Neuronal stem cell (in vitro differentiated cells): ENCODE results near the gene ATP9B.

Experiments
- DNase-seq: peaks from one replicate; pipeline ENCODE4 v3.0.0-alpha.2; 2013; ENCODE audit warnings: low spot score
- H2AFZ ChIP-seq: one replicate; pipeline ENCODE4 v1.6.1; 2013; ENCODE audit warnings: mild to moderate bottlenecking, low read length, inconsistent platforms
- H2AK5ac ChIP-seq: 2 replicates; pipeline ENCODE4 v1.6.1; 2013; ENCODE audit warnings: low read depth, mild to moderate bottlenecking, inconsistent platforms, low read length, moderate library complexity, mixed read lengths
- H2BK120ac ChIP-seq: 2 replicates; pipeline ENCODE4 v1.6.1; 2013; ENCODE audit warnings: low read depth, mild to moderate bottlenecking, inconsistent platforms, low read length, moderate library complexity, mixed read lengths
- H2BK12ac ChIP-seq: one replicate; pipeline ENCODE4 v1.6.1; 2013; ENCODE audit warnings: low read length, inconsistent platforms
- H2BK15ac ChIP-seq: 2 replicates; pipeline ENCODE4 v1.6.1; 2013; ENCODE audit warnings: mild to moderate bottlenecking, low read length, inconsistent platforms, mixed read lengths
- H2BK5ac ChIP-seq: one replicate; pipeline ENCODE4 v1.6.1; 2013; ENCODE audit warnings: inconsistent platforms, mild to moderate bottlenecking, low read length, moderate library complexity
- H3K14ac ChIP-seq: one replicate; pipeline ENCODE4 v1.6.1; 2013; ENCODE audit warnings: low read length, inconsistent platforms
- H3K18ac ChIP-seq: 2 replicates; pipeline ENCODE4 v1.6.1; 2013; ENCODE audit warnings: low read length, inconsistent platforms
- H3K23ac ChIP-seq: 2 replicates; pipeline ENCODE4 v1.6.1; 2013; ENCODE audit warnings: low read depth, mild to moderate bottlenecking, mixed read lengths, low read length, inconsistent platforms; ENCODE audit not compliant: poor library complexity
- H3K27ac ChIP-seq: replicated peaks from 3 replicates; pipeline ENCODE4 v1.5.1; 2013; ENCODE audit warnings: low read length, inconsistent platforms
- H3K27me3 ChIP-seq, 3 experiments: 2 replicates each; pipeline ENCODE4 v1.6.1; 2013; ENCODE audit warnings: low read length in 3 of 3, mild to moderate bottlenecking in 2 of 3, inconsistent platforms in 1 of 3, low read depth in 1 of 3, mixed read lengths in 1 of 3, moderate library complexity in 1 of 3; ENCODE audit not compliant: control insufficient read depth in 3 of 3, insufficient read depth in 3 of 3
- H3K36me3 ChIP-seq, 2 donors: replicated peaks in 1 of 2; 2 replicates each; pipeline ENCODE4 v1.6.1; 2013; ENCODE audit warnings: low read length in 2 of 2; ENCODE audit not compliant: control insufficient read depth in 2 of 2, insufficient read depth in 2 of 2
- H3K4ac ChIP-seq: 2 replicates; pipeline ENCODE4 v1.6.1; 2013; ENCODE audit warnings: inconsistent platforms, mild to moderate bottlenecking, low read length, moderate library complexity
- H3K4me1 ChIP-seq, 2 donors: 1 replicate in 1 of 2; 2 replicates in 1 of 2; pipeline ENCODE4 v1.6.1; 2013; ENCODE audit warnings: low read length in 2 of 2, low read depth in 1 of 2; ENCODE audit not compliant: control insufficient read depth in 2 of 2, insufficient read depth in 1 of 2
- H3K4me2 ChIP-seq: one replicate; pipeline ENCODE4 v1.6.1; 2013; ENCODE audit warnings: mild to moderate bottlenecking, low read length, inconsistent platforms; ENCODE audit not compliant: insufficient read depth, poor library complexity, severe bottlenecking
- H3K4me3 ChIP-seq, 2 donors: 2 replicates each; pipeline ENCODE4 v1.5.1; 2013; ENCODE audit warnings: low read length in 2 of 2, mild to moderate bottlenecking in 2 of 2, inconsistent platforms in 1 of 2, moderate library complexity in 1 of 2
- H3K79me1 ChIP-seq: one replicate; pipeline ENCODE4 v1.6.1; 2013; ENCODE audit warnings: low read depth, mild to moderate bottlenecking, inconsistent platforms, low read length, moderate library complexity
- H3K9ac ChIP-seq: one replicate; pipeline ENCODE4 v1.6.1; 2013; ENCODE audit warnings: mild to moderate bottlenecking, low read depth, low read length, inconsistent platforms; ENCODE audit not compliant: poor library complexity
- H3K9me3 ChIP-seq, 2 donors: replicated peaks in 1 of 2; 2 replicates each; pipeline versions ENCODE3 to v1.6.1; 2013; ENCODE audit warnings: low read length in 2 of 2, mild to moderate bottlenecking in 2 of 2, inconsistent platforms in 1 of 2, low read depth in 1 of 2, mixed read lengths in 1 of 2, moderate library complexity in 1 of 2; ENCODE audit not compliant: control insufficient read depth in 2 of 2, insufficient read depth in 1 of 2
- H4K8ac ChIP-seq: one replicate; pipeline ENCODE4 v1.6.1; 2013; ENCODE audit warnings: low read depth, mild to moderate bottlenecking, inconsistent platforms, low read length, moderate library complexity
- H4K91ac ChIP-seq: one replicate; pipeline ENCODE4 v1.6.1; 2013; ENCODE audit warnings: low read length, low read depth, mild to moderate bottlenecking, inconsistent platforms; ENCODE audit not compliant: poor library complexity
- WGBS, 2 donors: extraction: QIAGEN DNeasy Blood & Tissue Kit; methylation state at CpG; one replicate each; pipeline ENCODE4 v1.1.7; 2013; ENCODE audit warnings: missing lambda C conversion rate in 2 of 2, mixed read lengths in 1 of 2; ENCODE audit not compliant: insufficient read length in 2 of 2, insufficient replicate concordance in 1 of 2; ENCODE audit errors: extremely low coverage in 2 of 2; 5-methylcytosine and 5-hydroxymethylcytosine counted together

Gene ATP9B

DNA sequence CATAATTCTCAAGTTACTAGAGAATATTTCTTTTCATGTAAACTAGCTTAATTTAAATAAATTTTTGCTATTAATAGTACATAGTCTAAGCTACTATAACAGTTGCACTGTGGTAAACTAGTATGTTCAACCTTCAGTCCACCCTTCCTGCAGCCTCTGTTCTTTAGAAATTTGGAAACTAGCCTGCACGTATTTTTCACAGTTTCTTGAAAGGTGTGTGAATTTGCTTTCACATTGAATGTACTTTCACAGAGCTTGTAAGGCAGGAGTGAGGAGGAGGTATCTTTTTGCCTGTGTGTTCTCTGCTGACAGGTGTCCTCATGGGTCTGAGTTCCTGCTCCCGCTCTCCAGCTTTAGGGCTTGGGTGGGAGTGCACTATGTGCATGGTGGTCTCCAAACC, 117.5 kb downstream of the ATP9B start:
- Histone ChIP-seq H3K9me3 (no peaks in the 10 kb centered on the region), H3K4me3 (no peak overlapping the region)
- no CpG with 5 or more reads among the region's 2 CpGs for WGBS, 2 donors

DNA sequence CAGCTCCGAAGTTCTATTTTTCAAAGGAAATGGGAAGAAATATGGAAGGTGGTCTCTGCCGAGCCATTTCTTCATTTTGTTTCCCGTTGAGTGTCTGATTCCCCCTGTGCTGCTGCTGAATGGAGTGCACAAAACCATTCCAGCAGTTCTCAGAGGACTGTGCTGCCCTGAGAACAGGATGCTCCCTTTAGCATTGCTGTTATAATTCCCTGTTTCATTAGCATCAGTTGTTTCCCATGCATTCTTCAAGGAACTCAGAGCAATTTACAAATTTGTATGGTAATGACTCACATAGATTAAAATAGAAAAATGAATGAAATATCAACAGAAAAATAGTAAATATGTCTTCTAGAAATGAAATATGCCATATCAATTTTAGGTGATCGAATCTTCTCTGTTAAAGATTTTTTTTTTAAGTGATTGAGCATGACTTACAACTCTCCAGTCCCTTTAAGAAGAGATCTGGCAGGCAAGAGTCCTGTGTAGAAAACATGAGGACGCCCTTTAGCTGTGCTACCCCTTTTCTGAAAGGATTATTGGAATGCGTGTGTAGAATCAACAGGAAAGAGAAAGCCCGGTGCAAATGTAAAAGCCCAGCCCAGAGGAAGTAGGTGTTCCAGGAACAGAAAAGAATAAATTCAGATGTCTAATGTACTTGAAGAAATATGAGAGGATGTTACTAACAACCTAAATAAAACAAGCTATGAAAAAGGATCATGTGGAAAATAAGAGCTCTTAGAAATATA, 118.5 kb downstream of the ATP9B start:
- DNase-seq = no peak
- H2BK15ac ChIP-seq = no peak overlapping the region

More for the DNA sequence above, 117.5 kb downstream of the ATP9B start:
- H4K91ac ChIP-seq = no peak overlapping the region
- H4K8ac ChIP-seq = no peak overlapping the region
- no peak overlapping the region for H2BK15ac ChIP-seq
- peaks cover 0 to 5% of the 10 kb centered on the region in 2 donors for H3K36me3 ChIP-seq
- H2AFZ ChIP-seq = no peak overlapping the region
- H3K27ac ChIP-seq = no peak overlapping the region
- H2BK12ac ChIP-seq = no peak overlapping the region
- H3K9ac ChIP-seq = no peak overlapping the region
- H2BK5ac ChIP-seq = no peak overlapping the region
- no peak overlapping the region for H3K4me2 ChIP-seq
- H3K79me1 ChIP-seq = no peaks in the 10 kb centered on the region
- H3K18ac ChIP-seq = no peak overlapping the region
- H3K27me3 ChIP-seq = no peaks in the 10 kb centered on the region
- H2AK5ac ChIP-seq = no peak overlapping the region
- no peak overlapping the region for H3K4ac ChIP-seq
- no peak for DNase-seq
- peaks cover 2 to 13% of the 10 kb centered on the region in 2 donors for H3K4me1 ChIP-seq
- H2BK120ac ChIP-seq = no peak overlapping the region
- no peak overlapping the region for H3K14ac ChIP-seq
- no peak overlapping the region for H3K23ac ChIP-seq

DNA sequence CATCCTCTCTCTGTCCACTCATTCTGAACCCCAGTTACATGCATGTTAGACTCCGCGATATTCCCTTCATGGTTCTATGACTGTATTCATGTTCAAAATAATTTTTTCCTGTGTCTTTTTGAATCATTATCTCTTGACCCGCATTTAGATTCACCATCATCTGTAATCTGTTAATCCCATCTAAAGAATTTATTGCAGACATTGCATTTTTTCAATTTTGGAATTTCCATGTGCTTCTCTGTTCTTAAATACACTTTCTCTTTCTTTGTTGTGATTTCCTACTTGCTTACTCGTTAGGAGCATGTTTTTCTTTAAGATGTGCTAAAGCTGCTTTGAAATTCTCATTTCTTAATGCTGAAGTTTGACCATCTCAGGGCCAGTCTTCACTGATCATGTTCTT, 122.2 kb downstream of the ATP9B start:
- no peak overlapping the region for H2AFZ ChIP-seq
- H4K91ac ChIP-seq = no peak overlapping the region
- no peak overlapping the region for H3K23ac ChIP-seq
- H3K27ac ChIP-seq = no peak overlapping the region
- no CpG with 5 or more reads among the region's 4 CpGs for WGBS, 2 donors
- H3K9ac ChIP-seq = no peak overlapping the region
- no peak overlapping the region for H3K18ac ChIP-seq
- H3K9me3 ChIP-seq = no peaks in the 10 kb centered on the region
- no peak overlapping the region for H2BK15ac ChIP-seq
- no peaks in the 10 kb centered on the region for H3K27me3 ChIP-seq
- no peak overlapping the region for H3K4me2 ChIP-seq
- H2BK120ac ChIP-seq = no peak overlapping the region
- no peak overlapping the region for H2AK5ac ChIP-seq
- no peak overlapping the region for H3K4ac ChIP-seq
- peaks cover 0 to 4% of the 10 kb centered on the region in 2 donors for H3K4me1 ChIP-seq
- DNase-seq = no peak
- H3K36me3 ChIP-seq = peaks cover 0 to 33% of the 10 kb centered on the region in 2 donors
- no peak overlapping the region for H2BK12ac ChIP-seq
- H3K4me3 ChIP-seq = no peak overlapping the region
- no peak overlapping the region for H3K14ac ChIP-seq
- H3K79me1 ChIP-seq = no peaks in the 10 kb centered on the region
- H2BK5ac ChIP-seq = no peak overlapping the region
- H4K8ac ChIP-seq = no peak overlapping the region

More for the DNA sequence above, 118.5 kb downstream of the ATP9B start:
- no peak overlapping the region for H3K27ac ChIP-seq
- no peak overlapping the region for H3K4me3 ChIP-seq
- no peak overlapping the region for H2AK5ac ChIP-seq
- no peak overlapping the region for H2AFZ ChIP-seq
- no CpG with 5 or more reads among the region's 7 CpGs for WGBS, 2 donors
- peaks cover 0 to 4% of the 10 kb centered on the region in 2 donors for H3K4me1 ChIP-seq
- no peak overlapping the region for H3K23ac ChIP-seq
- H3K18ac ChIP-seq = no peak overlapping the region
- H2BK120ac ChIP-seq = no peak overlapping the region
- no peaks in the 10 kb centered on the region for H3K79me1 ChIP-seq
- H3K4ac ChIP-seq = no peak overlapping the region
- H4K8ac ChIP-seq = no peak overlapping the region
- no peaks in the 10 kb centered on the region for H3K9me3 ChIP-seq
- H3K9ac ChIP-seq = no peak overlapping the region
- H3K4me2 ChIP-seq = no peak overlapping the region
- H2BK5ac ChIP-seq = no peak overlapping the region
- peaks cover 0 to 5% of the 10 kb centered on the region in 2 donors for H3K36me3 ChIP-seq
- no peak overlapping the region for H2BK12ac ChIP-seq
- no peak overlapping the region for H4K91ac ChIP-seq
- no peak overlapping the region for H3K14ac ChIP-seq
- no peaks in the 10 kb centered on the region for H3K27me3 ChIP-seq

DNA sequence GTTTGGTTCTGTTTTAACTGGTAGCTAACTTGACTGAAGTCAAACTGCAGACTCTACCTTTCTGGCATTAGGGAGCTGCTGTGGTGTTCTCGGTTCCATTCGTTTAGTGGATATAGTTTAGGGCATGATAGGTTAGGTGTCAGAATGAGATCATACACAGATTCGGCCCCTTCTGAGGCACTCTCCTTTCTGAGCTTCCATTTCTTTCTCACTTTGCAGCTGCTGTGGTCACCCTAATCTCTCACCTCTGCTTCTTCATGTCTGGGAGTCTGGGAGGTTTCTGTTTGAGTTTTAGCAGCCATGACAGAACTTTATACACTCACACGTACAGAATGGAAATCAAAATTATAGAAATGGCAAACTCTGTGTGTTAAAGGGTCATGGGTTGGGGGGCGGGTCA, 122.8 kb downstream of the ATP9B start:
- no peaks in the 10 kb centered on the region for H3K9me3 ChIP-seq
- no peak overlapping the region for H3K4me2 ChIP-seq
- H3K79me1 ChIP-seq = no peaks in the 10 kb centered on the region
- H3K27ac ChIP-seq = no peak overlapping the region
- H2BK15ac ChIP-seq = no peak overlapping the region
- H3K4me1 ChIP-seq = peaks cover 0 to 4% of the 10 kb centered on the region in 2 donors
- no peak overlapping the region for H4K8ac ChIP-seq
- H3K4me3 ChIP-seq = no peak overlapping the region
- no peak overlapping the region for H3K9ac ChIP-seq
- no peak overlapping the region for H3K14ac ChIP-seq
- no CpG with 5 or more reads among the region's 5 CpGs for WGBS, 2 donors
- H3K18ac ChIP-seq = no peak overlapping the region
- no peak overlapping the region for H2AFZ ChIP-seq
- H3K4ac ChIP-seq = no peak overlapping the region
- no peak overlapping the region for H4K91ac ChIP-seq
- no peaks in the 10 kb centered on the region for H3K27me3 ChIP-seq
- no peak overlapping the region for H2BK5ac ChIP-seq
- no peak overlapping the region for H2BK120ac ChIP-seq
- H3K36me3 ChIP-seq = peaks cover 0 to 33% of the 10 kb centered on the region in 2 donors
- DNase-seq = no peak
- H2BK12ac ChIP-seq = no peak overlapping the region
- no peak overlapping the region for H2AK5ac ChIP-seq
- H3K23ac ChIP-seq = no peak overlapping the region
